HepG2 (cell line): ENCODE data around the gene SP1.

Source experiments
- CTCF ChIP-seq: sonication (generic); formaldehyde crosslinking; IDR thresholded peaks from 2 replicates; pipeline ENCODE4 v1.5.0; 2020; ENCODE audit warnings: mild to moderate bottlenecking, missing genetic modification reagents, moderate library complexity
- FOXJ3 ChIP-seq: sonication (generic); formaldehyde crosslinking; IDR thresholded peaks from 2 replicates; pipeline ENCODE4 v1.4.0; 2020; ENCODE audit warnings: missing genetic modification reagents, mild to moderate bottlenecking, borderline replicate concordance
- GABPA ChIP-seq, 2 experiments: IDR thresholded peaks; 2 replicates each; pipeline ENCODE4 v1.6.1; 2011 to 2016; ENCODE audit warnings: low read depth in 2 of 2, low read length in 1 of 2, missing biosample characterization in 1 of 2, missing genetic modification characterization in 1 of 2
- HOXD1 ChIP-seq: sonication (generic); formaldehyde crosslinking; IDR thresholded peaks from 2 replicates; pipeline ENCODE4 v1.5.0; 2020; ENCODE audit warnings: missing genetic modification reagents
- RAD21 ChIP-seq: fragments of 450-650 bp; formaldehyde crosslinking; IDR thresholded peaks from 2 replicates; pipeline ENCODE4 v1.5.0; 2020; ENCODE audit warnings: mild to moderate bottlenecking
- XRCC5 ChIP-seq: fragments of 200-400 bp; formaldehyde crosslinking; optimal IDR thresholded peaks from 2 replicates; pipeline ENCODE3; 2017; ENCODE audit warnings: mild to moderate bottlenecking, low read length
- ZBTB8A ChIP-seq: sonication (generic); formaldehyde crosslinking; IDR thresholded peaks from 2 replicates; pipeline ENCODE4 v1.4.0; 2020; ENCODE audit warnings: mild to moderate bottlenecking, low read depth, missing genetic modification reagents, borderline replicate concordance
- ZNF329 ChIP-seq: sonication (generic); formaldehyde crosslinking; IDR thresholded peaks from 2 replicates; pipeline ENCODE4 v1.9.0; 2021; ENCODE audit warnings: low read depth, mild to moderate bottlenecking, missing genetic modification reagents
- ZSCAN29 ChIP-seq: sonication (generic); formaldehyde crosslinking; conservative IDR thresholded peaks from 2 replicates; pipeline ENCODE4 v1.4.0; 2020; ENCODE audit warnings: mild to moderate bottlenecking, missing genetic modification reagents

GRCh38 chr12:53340398-53340797 is 39.6 kb upstream of the SP1 start:
- TF ChIP-seq CTCF (no peak), ZNF329 (no peak), FOXJ3 (no peak), ZBTB8A (CRISPR knock-in tag) (no peak), RAD21 (CRISPR knock-in tag) (no peak), HOXD1 (CRISPR knock-in tag) (no peak), ZSCAN29 (no peak), GABPA (IDR thresholded peaks at IDR 0.05; ENCODE audit: low read depth, low read length) (no peak), GABPA (CRISPR knock-in tag; IDR thresholded peaks at IDR 0.05; ENCODE audit: low read depth) (no peak), XRCC5 (no peak)
